Measurements from ENCODE around the gene ZYG11B. TPM values are rescaled to one million over a fixed set of nuclear protein-coding genes. Genes with fewer than 3 reads are reported as not detected.

Gene ZYG11B
- total RNA-seq, 2 donors from 2014 or later = 41.6 to 46.8 TPM

DNA sequence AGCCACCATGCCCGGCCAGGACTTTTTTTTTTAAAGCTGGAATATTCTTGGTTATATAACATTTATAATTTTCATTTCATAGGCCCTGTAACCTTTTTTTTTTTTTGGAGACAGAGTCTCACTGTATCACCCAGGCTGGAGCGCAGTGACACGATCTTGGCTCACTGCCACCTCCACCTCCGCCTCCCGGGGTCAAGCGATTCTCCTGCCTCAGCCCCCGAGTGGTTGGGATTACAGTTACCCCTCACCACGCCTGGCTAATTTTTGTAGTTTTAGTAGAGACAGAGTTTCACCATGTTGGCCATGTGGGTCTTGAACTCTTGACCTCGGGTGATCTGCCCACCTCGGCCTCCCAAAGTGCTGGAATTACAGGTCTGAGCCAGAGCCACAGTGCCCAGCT, 12.6 kb downstream of the ZYG11B start:
- Histone ChIP-seq H3K27ac (no peak overlapping the region), H3K4me1 (ENCODE audit: control insufficient read depth in 1 of 2, low read depth in 2 of 2) (peaks cover 3 to 19% of the 10 kb centered on the region in 2 donors)

DNA sequence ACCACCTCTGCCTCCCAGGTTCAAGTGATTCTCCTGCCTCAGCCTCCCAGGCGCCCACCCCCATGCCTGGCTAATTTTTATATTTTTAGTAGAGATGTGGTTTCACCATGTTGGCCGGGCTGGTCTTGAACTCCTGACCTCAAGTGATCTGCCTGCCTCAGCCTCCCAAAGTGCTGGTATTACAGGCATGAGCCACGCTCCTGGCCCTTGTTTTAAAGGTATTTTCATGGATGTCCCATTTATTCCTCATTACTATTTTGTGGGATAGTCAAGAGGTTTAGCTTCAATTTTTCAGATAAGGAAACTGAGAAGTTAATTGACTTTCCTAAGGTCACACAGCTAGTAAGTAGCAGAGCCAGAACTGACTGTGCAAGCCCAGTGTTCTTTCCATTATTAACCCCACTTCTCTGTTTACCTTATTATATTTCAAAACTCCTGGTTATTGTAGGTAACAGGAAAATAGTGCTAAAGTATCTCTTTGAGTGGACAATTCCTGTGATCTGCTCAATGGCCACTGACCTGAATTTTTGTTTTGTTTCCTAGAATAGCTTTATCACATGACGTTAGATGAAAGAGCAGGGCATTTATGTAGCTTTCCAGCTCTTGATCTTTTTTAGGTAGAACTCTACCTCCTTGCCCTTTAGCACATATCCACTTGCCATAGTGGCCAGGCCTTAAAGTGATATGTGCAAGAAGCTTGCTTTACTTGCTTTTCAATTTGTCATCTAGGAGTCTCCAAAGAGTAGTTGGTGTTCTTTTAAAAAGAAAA, 13.6 kb downstream of the ZYG11B start:
- Histone ChIP-seq H3K4me3 (no peak overlapping the region), H3K27me3 (replicated peaks; ENCODE audit: insufficient read depth) (no peaks in the 10 kb centered on the region), H3K9me3 (no peaks in the 10 kb centered on the region), H3K27ac (no peak overlapping the region), H3K4me1 (ENCODE audit: control insufficient read depth in 1 of 2, low read depth in 2 of 2) (peaks cover 3 to 19% of the 10 kb centered on the region in 2 donors), H3K36me3 (no peaks in the 10 kb centered on the region)
- ATAC-seq (ENCODE audit: insufficient number of reproducible peaks, low FRiP score, low read depth) (no peak), DNase-seq (ENCODE audit: low spot score) (no peak)
- TF ChIP-seq, protein P1, sequence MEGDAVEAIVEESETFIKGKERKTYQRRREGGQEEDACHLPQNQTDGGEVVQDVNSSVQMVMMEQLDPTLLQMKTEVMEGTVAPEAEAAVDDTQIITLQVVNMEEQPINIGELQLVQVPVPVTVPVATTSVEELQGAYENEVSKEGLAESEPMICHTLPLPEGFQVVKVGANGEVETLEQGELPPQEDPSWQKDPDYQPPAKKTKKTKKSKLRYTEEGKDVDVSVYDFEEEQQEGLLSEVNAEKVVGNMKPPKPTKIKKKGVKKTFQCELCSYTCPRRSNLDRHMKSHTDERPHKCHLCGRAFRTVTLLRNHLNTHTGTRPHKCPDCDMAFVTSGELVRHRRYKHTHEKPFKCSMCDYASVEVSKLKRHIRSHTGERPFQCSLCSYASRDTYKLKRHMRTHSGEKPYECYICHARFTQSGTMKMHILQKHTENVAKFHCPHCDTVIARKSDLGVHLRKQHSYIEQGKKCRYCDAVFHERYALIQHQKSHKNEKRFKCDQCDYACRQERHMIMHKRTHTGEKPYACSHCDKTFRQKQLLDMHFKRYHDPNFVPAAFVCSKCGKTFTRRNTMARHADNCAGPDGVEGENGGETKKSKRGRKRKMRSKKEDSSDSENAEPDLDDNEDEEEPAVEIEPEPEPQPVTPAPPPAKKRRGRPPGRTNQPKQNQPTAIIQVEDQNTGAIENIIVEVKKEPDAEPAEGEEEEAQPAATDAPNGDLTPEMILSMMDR (IDR thresholded peaks at IDR 0.05) = no peak

More for the DNA sequence above, 12.6 kb downstream of the ZYG11B start:
- ATAC-seq (ENCODE audit: insufficient number of reproducible peaks, low FRiP score, low read depth) (no peak), DNase-seq (ENCODE audit: low spot score) (no peak)
- no peaks in the 10 kb centered on the region for H3K27me3 ChIP-seq (replicated peaks; ENCODE audit: insufficient read depth)
- TF ChIP-seq, protein P1 (IDR thresholded peaks at IDR 0.05) = no peak
- H3K9me3 ChIP-seq = no peaks in the 10 kb centered on the region
- no peaks in the 10 kb centered on the region for H3K36me3 ChIP-seq
- H3K4me3 ChIP-seq = no peak overlapping the region

DNA sequence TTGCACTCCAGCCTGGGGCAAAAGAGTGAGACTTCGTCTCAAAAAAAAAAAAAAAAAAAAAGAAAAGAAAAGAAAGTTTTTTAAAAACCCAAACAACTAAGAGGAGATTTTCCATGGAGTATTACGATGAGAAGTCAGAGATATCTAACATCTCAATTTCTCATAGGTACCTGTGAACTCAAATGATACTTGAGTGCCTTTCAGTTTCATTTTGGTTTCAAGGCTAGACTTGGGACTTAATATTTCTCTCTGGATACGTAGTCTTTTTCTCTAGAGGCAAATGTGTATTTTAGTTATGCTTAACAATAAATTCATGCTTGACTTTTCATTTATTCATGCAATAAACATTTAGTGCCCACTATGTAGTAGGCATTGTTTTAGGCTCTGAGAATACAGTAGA, 15.0 kb downstream of the ZYG11B start:
- H3K27me3 ChIP-seq (replicated peaks; ENCODE audit: insufficient read depth) = no peaks in the 10 kb centered on the region
- DNase-seq (ENCODE audit: low spot score) = no peak
- no peaks in the 10 kb centered on the region for H3K36me3 ChIP-seq
- H3K4me3 ChIP-seq = no peak overlapping the region
- peaks cover 3 to 19% of the 10 kb centered on the region in 2 donors for H3K4me1 ChIP-seq (ENCODE audit: control insufficient read depth in 1 of 2, low read depth in 2 of 2)
- no peak overlapping the region for H3K27ac ChIP-seq
- TF ChIP-seq, protein P1 (IDR thresholded peaks at IDR 0.05) = no peak
- ATAC-seq (ENCODE audit: insufficient number of reproducible peaks, low FRiP score, low read depth) = no peak
- H3K9me3 ChIP-seq = no peaks in the 10 kb centered on the region

DNA sequence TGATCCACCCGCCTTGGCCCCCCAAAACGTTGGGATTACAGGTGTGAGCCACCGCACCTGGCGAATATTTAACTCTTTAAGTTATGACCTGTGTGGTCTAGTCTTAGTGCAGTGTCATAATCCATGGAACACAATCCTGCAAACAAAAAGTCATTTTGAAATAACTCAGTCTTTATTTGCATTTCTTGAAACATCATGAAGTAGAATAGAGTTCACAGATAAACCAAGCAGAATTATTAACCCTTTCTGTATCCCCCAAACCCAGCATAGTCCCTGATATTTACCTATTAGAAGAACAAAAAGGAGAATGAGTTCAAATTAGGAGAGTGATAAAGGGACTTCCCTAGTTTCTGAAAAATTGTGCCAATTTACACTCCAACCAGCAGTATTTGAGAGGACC, 19.9 kb downstream of the ZYG11B start:
- no peak for DNase-seq (ENCODE audit: low spot score)
- Histone ChIP-seq H3K4me3 (no peak overlapping the region), H3K4me1 (ENCODE audit: control insufficient read depth in 1 of 2, low read depth in 2 of 2) (peaks cover 2 to 14% of the 10 kb centered on the region in 2 donors), H3K9me3 (no peaks in the 10 kb centered on the region), H3K27ac (no peak overlapping the region), H3K27me3 (replicated peaks; ENCODE audit: insufficient read depth) (no peaks in the 10 kb centered on the region), H3K36me3 (no peaks in the 10 kb centered on the region)
- TF ChIP-seq, protein P1 (IDR thresholded peaks at IDR 0.05) = no peak
- no peak for ATAC-seq (ENCODE audit: insufficient number of reproducible peaks, low FRiP score, low read depth)

DNA sequence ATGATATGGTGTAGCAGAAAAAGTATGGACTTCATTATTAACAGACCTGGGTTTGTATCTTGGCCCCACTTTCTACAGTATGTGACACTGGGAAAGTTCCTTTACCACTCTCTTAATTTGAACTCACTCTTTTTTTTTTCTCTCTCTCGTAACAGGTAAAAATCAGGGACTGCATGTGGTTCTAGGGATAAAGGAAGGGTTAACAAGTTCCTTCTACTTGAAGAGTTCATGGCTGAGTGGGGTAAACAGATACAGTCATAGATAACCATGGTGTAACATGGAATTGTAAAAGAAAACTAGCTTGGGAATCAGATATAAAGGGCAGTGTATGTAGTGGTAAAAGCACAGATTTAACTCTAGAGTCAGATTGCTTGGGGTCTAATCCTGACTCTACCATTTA, 21.2 kb downstream of the ZYG11B start:
- ATAC-seq (ENCODE audit: insufficient number of reproducible peaks, low FRiP score, low read depth) = no peak

More for the DNA sequence above, 21.2 kb downstream of the ZYG11B start:
- H3K36me3 ChIP-seq = no peaks in the 10 kb centered on the region
- TF ChIP-seq, protein P1 (IDR thresholded peaks at IDR 0.05) = no peak
- no peak overlapping the region for H3K4me3 ChIP-seq
- H3K27ac ChIP-seq = no peak overlapping the region
- no peak for DNase-seq (ENCODE audit: low spot score)
- no peaks in the 10 kb centered on the region for H3K9me3 ChIP-seq
- H3K4me1 ChIP-seq (ENCODE audit: control insufficient read depth in 1 of 2, low read depth in 2 of 2) = peaks cover 11 to 26% of the 10 kb centered on the region in 2 donors
- no peaks in the 10 kb centered on the region for H3K27me3 ChIP-seq (replicated peaks; ENCODE audit: insufficient read depth)
